NCI-H128 (cell line): ENCODE data around the gene VAPB.
"Not testable (repeated sequence)": the region's sequence is repeated elsewhere in the genome, so short reads cannot be mapped to it uniquely, and the experiment has no call there.

Experiments
- DNase-seq: peaks from one replicate; lab custom pipeline; 2025; ENCODE audit not compliant: unreplicated experiment; lab: John Stamatoyannopoulos, UW

VAPB gene

GRCh38 chr20:58406422-58407001 lies 17.5 kb downstream of the VAPB start:
- no peak for DNase-seq

DNA sequence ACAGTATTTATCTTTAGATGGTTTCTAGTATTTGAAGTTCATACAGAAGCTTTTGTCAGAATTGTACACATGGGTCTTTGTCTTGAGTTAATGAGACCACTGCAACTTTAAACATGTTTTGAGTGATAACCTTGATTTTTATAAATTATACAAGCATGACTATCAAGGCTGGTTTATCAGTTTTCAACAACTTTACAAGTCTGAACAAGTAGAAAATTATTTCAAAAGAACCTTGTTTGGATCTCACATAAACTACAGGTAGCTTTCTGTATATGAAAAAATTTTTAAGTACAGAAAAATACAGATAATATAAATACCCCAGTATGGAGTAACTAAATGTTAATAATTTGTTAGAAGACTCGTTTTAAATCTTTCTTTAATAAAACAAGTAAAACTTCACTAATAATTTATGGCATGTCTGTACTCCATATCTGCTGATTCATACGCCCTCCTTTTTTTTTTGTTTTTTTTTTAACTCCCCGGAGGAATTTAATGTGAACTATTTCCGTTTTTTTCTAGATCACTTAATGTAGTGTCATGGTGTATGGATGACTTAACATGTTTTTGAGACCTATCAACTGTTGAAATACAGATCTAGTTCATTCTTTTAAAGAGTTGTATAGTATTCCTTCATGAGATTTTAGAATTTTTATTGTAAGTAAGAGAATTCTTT lies 18.3 kb downstream of the VAPB start:
- no peak for DNase-seq

DNA sequence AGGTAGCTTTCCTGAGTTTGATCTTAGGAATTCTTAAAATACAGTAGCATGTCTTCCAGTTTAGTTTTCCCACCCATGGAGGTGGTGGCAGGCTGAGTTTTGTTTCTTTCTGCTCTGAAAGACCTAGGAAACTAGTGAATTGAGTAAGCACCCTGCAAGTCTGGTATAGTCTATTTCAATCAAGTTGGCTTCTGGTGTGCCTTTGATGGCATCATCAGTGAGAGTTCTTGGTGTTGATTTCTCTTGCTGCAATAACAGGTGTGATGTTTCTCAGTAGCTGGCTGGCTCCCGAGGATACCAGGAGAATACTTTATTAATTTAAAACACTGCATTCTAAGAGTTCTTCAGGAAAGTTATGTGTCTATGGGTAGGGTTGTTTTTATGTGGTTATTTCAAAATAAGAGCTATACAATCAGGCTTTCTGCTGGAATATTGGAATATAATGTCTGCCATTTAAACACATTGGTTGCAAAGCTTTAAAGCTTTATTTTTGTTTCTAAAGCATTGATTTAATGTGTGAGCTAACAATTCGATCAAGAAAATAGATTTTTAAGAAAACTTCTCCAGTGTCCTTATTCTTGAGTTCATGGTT lies 19.0 kb downstream of the VAPB start:
- no peak for DNase-seq

DNA sequence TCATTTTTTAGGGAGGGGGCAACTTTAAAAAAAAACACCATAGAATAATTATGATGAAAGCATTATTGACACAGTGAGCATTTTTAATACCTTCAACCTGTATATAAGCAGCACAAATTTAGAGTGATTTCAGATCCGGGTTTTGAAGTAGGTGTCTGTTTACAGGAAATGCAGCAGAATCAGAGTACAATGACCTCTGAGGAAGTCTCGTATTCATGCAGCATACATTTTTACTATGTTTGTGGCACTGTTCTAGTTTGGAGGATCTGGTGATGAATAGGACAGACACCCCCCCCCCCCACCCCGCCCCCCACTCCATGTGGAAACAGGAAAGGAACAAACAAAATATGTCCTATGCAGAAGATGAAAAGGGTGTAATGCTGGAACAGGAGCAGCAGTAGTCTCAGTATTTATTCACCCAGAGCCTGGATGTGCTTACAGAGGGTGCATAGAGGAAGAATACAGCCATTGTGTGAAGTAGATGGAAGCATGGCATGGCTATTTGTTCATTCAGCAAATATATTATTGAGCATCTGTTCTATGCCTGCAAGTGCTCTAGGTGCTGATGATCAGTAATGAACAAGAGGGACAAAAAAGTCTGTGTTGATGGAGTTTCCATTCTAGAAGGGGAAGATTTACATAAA lies 19.7 kb downstream of the VAPB start:
- no peak for DNase-seq

DNA sequence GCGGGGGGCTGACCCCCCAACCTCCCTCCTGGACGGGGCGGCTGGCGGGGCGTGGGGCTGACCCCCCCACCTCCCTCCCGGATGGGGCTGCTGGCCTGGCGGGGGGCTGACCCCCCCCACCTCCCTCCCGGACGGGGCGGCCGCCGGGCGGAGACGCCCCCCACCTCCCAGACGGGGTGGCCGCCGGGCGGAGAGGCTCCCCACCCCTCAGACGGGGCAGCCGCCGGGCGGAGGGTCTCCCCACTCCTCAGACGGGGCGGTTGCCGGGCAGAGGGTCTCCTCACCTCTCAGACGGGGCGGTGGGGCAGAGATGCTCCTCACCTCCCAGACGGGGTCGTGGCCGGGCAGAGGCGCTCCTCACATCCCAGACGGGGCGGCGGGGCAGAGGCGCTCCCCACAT lies 25.2 kb downstream of the VAPB start:
- not testable (repeated sequence) for DNase-seq

GRCh38 chr20:58414786-58415185 lies 25.8 kb downstream of the VAPB start:
- not testable (repeated sequence) for DNase-seq

DNA sequence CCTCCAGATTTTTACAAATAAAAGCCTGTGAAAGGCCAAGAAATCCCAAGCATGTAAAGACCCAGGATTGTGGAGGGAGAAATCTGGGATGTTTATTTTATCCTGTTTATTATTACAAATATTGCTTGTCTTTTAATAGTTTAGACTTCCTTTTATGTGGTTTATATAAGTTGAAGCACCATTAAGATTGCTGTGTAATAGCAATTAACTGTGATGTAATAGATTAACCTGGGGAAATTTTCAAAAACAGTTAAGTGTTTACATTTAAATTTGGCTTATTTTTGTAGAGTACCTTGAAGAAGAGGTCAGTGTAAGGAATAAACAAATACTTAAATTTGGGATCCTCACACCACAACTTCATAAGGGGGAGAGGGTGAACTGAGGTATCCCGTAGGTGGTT lies 27.0 kb downstream of the VAPB start:
- no peak for DNase-seq

DNA sequence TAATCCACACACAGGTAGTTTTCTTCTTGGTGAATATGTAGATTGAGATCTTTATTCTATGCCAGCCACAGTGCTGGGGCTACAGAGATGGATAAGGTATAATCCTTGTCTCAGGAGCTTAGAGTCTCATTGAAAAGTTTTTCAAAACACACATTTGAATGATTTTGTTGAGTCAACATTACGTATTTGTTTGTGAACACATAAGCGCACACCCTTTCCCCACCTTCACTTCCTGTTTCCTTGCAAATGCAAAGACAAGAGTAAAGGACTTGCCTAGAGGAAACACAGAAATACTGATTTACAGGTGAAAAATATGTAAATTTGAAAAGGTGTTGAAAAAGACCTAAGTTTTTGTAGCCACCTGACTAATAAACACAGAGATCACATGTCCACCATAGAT lies 27.8 kb downstream of the VAPB start:
- DNase-seq: no peak

DNA sequence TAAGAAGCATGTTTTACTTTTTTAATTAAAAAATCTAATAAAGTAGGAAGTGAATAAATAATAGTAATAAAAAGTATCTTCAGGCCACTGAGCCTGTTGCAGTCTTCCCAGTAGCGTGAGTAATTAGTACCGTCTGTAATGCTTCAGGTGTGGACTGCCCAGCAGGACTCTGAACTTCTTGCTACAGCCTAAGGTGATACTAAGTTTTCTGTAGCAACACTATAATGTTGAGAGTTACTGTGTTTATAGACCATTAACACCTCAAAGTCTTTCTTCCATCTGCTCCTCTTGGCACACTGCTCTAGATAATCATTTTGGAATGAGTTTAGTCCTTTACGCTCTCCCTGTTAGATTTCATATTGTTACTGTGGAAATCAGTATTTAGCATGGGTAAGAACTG lies 28.4 kb downstream of the VAPB start:
- no peak for DNase-seq

DNA sequence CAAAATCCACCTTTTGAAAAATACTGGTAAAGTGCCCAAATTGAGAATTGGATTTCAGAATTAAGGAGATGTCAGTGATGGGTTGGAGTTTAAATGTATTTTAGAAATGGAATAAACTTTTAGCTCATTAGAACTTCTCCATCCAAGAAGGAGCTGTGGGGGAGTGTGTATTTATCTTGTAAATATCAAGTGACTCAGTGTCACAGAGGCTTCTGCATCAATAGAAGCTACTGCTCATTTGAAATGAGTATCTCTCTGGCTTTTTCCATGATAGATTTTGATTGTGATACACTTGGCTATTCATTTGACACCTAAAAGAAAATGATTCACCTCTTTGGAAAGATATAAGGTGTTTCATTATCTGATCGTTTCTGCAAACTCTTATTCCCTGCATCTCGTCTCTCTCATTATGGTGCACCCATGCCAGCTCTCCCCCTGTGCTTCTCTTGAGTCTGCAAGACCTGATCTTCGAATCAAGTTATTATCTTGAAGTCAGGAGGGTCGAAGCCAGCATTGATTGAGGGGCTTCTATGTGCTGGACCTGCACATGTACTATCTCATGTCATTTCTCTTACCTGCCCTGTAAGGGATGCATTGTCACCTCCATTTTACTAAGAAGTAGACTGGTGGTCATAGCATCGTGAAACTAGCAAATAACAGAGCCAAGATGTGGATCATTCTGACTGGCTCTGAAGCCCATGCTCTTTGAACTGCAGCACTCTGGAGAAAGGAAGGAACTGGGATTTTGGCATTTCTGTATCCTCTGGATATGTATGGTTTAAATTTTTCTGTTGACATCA lies 30.1 kb downstream of the VAPB start:
- DNase-seq: no peak

DNA sequence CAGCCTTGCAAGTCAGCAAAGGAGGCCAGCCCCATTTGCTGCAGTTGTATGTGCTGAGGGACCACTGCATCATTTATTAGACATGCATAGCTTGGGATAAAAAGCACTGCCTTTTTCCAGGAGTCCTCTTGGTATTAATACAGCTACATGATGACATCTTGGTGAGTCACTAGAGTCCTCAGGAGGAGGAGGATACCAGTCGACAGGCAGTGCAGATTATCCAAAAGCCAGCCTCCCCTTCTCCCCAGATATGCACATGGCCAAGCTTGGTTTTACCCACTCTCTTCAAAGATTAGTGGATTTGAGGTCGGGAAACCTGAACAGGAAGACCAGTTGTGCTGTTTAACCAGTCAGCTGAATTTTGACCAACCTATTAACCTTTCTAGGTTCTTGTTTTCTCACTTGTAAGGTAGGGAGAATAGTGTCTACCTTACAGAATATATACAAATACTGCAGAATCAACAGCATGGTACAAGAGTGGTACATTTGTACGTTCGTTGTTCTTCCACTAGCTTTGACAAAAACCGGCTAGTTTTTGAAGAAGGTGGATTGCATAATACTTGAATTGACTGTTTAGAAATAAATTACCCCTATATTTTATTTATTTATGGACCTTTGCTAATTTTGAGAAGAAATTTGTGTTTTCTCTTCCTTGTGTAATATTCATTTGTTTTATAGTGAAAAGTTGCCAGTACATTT lies 31.9 kb downstream of the VAPB start:
- no peak for DNase-seq

DNA sequence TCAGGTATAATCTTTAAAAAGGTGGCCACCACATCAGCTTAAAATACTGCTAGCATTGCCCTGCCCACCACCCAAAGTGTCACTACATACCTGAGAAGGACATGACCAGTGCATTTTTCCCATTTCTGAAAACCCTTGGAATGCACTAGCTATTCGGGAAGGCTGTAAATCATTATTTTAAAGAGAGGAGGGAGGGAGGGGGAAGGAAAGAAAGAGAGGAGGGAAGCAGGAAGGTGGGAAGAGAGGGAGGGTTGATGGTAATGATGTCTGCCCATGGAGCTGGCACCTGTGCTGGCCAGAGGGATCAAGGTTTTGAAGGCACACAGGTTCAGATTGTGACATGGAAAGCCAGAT lies 32.4 kb downstream of the VAPB start:
- DNase-seq: no peak

DNA sequence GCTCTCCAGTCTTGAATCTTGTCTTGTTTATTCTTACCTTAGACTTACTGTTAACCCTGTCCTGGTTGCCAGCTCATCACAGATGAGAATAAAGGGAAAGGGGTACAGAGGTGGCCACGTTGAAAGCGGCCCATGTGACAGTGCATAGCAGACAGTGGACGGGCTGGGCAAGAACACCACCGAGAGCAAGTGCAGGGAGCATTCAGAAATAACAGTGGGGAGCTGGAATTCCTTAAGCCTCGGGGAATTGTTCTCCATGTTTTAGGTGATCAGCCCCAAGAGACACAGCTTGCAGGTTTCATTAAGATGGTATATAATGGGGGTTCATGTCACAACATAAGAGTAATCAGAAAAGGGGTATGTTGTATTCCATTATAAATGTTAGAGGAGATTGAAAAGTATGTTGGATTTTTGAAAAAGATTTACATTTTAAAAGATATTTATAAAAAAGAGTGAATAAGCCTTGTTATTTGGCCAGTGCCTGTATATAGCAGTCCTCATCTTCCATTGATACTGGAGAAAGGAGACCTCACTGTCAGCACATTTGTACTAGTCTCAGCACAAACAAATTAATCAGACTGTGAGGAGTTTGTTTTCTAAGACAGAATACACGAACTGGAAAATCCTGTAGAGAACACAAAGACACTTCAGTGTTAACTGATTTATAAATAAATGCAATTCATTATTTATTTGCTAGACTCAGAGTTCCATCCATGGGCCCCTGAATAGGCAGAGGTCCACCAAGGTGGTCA lies 35.4 kb downstream of the VAPB start:
- no peak for DNase-seq

GRCh38 chr20:58427571-58427970 lies 38.5 kb downstream of the VAPB start:
- not testable (repeated sequence) for DNase-seq

GRCh38 chr20:58428364-58428763 lies 39.3 kb downstream of the VAPB start:
- DNase-seq: no peak

DNA sequence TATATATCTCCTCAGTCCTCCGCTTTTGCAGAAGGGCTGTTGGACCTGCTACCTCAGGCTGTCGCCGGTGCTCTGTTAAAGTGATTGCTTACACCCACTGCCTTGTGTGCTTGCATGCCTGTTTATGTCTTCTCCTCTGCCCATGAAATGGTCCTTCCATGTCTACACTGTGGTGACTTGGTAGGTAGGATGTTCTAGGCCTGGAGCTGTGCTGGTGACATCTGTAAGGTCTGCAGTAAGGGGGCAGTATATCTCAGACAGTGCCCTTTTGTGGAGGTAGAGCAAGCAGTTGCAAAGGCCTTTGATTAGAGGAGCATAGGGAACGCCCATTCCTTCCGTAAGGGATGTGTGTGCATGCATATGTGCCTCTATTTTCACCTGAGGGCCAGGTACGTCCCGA lies 40.3 kb downstream of the VAPB start:
- DNase-seq: no peak

DNA sequence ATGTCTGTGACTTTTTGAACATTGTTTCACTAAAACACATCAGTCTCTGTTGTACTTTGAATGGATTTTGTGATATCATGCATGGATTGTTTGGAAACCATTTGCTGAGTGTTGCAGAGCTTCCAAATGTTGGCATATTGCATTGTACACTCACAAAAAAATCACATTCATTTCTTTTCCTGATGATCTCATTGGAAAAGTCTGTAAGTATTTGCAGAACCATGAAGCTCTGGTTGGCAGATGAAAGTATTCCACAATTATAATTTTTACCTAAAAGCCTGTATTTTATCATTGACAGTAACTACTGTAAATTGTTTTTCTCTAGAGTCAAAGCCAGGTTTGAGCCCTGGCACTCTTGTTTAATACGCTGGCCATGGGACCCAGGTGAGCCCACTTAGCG lies 42.1 kb downstream of the VAPB start:
- DNase-seq: no peak

DNA sequence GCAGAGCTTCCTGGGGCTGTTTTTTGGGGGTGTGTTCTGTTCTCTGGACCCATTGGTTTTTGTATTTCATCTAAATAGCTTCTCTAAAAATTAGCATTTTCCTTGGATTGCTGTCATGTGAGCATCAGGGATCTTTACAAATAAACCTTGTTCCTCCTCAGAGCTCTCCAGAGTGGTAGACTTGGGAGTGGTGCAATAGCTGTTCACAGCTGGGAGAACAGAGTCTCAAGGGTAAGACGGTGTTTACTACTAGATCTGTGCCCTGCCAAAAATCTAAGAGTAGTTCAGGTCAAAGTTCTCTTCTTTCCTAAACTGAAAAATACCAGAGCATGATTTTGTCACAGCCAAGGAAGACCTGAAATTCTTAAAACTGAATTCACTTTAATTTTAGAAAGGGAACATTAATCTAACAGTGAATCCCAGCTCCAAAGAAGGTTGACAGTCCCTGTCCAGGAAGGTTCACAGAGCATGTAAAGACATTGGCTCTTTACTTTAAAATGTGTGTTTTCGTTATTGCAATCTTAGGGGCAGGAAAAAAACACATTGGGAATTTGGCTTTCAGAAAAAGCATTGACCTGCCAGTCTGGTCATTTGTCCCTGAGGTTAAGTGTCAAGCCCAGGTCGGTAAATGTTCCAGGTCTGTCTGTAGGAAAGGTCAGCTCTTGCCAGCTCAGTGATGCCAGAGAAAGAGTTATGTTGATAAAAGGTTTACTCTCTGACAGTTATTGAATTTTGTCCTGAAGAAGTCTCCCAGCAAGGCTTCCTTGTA lies 43.3 kb downstream of the VAPB start:
- DNase-seq: no peak

GRCh38 chr20:58433029-58433647 lies 44.1 kb downstream of the VAPB start:
- DNase-seq: no peak
